ENCODE measurements around the gene CDCA5. TPM values are rescaled to one million over a fixed set of nuclear protein-coding genes. Genes with fewer than 3 reads are reported as not detected.

The CDCA5 gene
- polyA plus RNA-seq, 6 donors from 2014 or later = 0.11 to 1.00 (median 0.47) TPM; not detected in 1

GRCh38 chr11:65087216-65087615, 3.4 kb upstream of the CDCA5 start:
- DNase-seq (no peak), ATAC-seq (ENCODE audit: low read depth in 2 of 2) (no peak)

GRCh38 chr11:65086809-65087208, 3.0 kb upstream of the CDCA5 start:
- DNase-seq (no peak), ATAC-seq (ENCODE audit: low read depth in 2 of 2) (no peak)
- no peaks in the 10 kb centered on the region for H3K9me3 Mint-ChIP-seq
- no peaks in the 10 kb centered on the region for H3K27me3 Mint-ChIP-seq
- peak overlapping the region in 2 of 8 donors; percentile 36 to 73 for H3K4me3 Mint-ChIP-seq
- H3K27ac Mint-ChIP-seq = peak overlapping the region in 1 of 6 donors; percentile 85
- peaks cover 28 to 38% (median 34%) of the 10 kb centered on the region in 3 donors for H3K4me1 Mint-ChIP-seq
- H3K36me3 Mint-ChIP-seq = peaks cover 10 to 19% of the 10 kb centered on the region in 2 donors

More at GRCh38 chr11:65087216-65087615, 3.4 kb upstream of the CDCA5 start:
- Mint-ChIP-seq H3K4me1 (peaks cover 28 to 38% (median 34%) of the 10 kb centered on the region in 3 donors), H3K27me3 (no peaks in the 10 kb centered on the region), H3K36me3 (peaks cover 10 to 19% of the 10 kb centered on the region in 2 donors), H3K9me3 (no peaks in the 10 kb centered on the region), H3K27ac (peak overlapping the region in 1 of 6 donors; percentile 85), H3K4me3 (peak overlapping the region in 1 of 8 donors; percentile 36)

- DNase-seq (no peak), ATAC-seq (ENCODE audit: low read depth in 2 of 2) (no peak)
- no peaks in the 10 kb centered on the region for H3K27me3 Mint-ChIP-seq
- peaks cover 10 to 19% of the 10 kb centered on the region in 2 donors for H3K36me3 Mint-ChIP-seq
- peak overlapping the region; percentile 94 to 99 (median 96) for H3K4me3 Mint-ChIP-seq
- peaks cover 34 to 42% (median 35%) of the 10 kb centered on the region in 3 donors for H3K4me1 Mint-ChIP-seq
- peak overlapping the region in 5 of 6 donors; percentile 4 to 99 (median 69) for H3K27ac Mint-ChIP-seq
- H3K9me3 Mint-ChIP-seq = no peaks in the 10 kb centered on the region
Measured at GRCh38 chr11:65085446-65085845, 1.6 kb upstream of the CDCA5 start.

GRCh38 chr11:65084598-65085375, 947 bp upstream of the CDCA5 start:
- Mint-ChIP-seq H3K4me1 (peaks cover 34 to 42% (median 35%) of the 10 kb centered on the region in 3 donors), H3K4me3 (peak overlapping the region; percentile 94 to 99 (median 96)), H3K27ac (peak overlapping the region; percentile 94 to 99 (median 98)), H3K27me3 (no peaks in the 10 kb centered on the region), H3K36me3 (peaks cover 10 to 19% of the 10 kb centered on the region in 2 donors), H3K9me3 (no peaks in the 10 kb centered on the region)
- ATAC-seq (ENCODE audit: low read depth in 2 of 2) = peak; percentile 9 to 10
- DNase-seq = no peak

- ATAC-seq (ENCODE audit: low read depth in 2 of 2) (no peak), DNase-seq (no peak)
- H3K27ac Mint-ChIP-seq = peak overlapping the region; percentile 94 to 99 (median 98)
- H3K4me1 Mint-ChIP-seq = peaks cover 33 to 40% (median 37%) of the 10 kb centered on the region in 3 donors
- peaks cover 0 to 10% of the 10 kb centered on the region in 2 donors for H3K36me3 Mint-ChIP-seq
- H3K4me3 Mint-ChIP-seq = peak overlapping the region; percentile 94 to 99 (median 96)
- H3K27me3 Mint-ChIP-seq = no peaks in the 10 kb centered on the region
- H3K9me3 Mint-ChIP-seq = no peaks in the 10 kb centered on the region
Measured at GRCh38 chr11:65083134-65083833, 556 bp downstream of the CDCA5 start.

- no peaks in the 10 kb centered on the region for H3K27me3 Mint-ChIP-seq
- H3K4me3 Mint-ChIP-seq = peak overlapping the region in 1 of 8 donors; percentile 29
- H3K36me3 Mint-ChIP-seq = no peaks in the 10 kb centered on the region
- H3K27ac Mint-ChIP-seq = peak overlapping the region in 3 of 6 donors; percentile 16 to 66 (median 45)
- ATAC-seq (ENCODE audit: low read depth in 2 of 2) (no peak), DNase-seq (no peak)
- H3K9me3 Mint-ChIP-seq = no peaks in the 10 kb centered on the region
- H3K4me1 Mint-ChIP-seq = peaks cover 16 to 24% (median 17%) of the 10 kb centered on the region in 3 donors
Measured at GRCh38 chr11:65078786-65079342, 5.0 kb downstream of the CDCA5 start.

- peak overlapping the region in 1 of 8 donors; percentile 41 for H3K4me3 Mint-ChIP-seq
- H3K36me3 Mint-ChIP-seq = no peaks in the 10 kb centered on the region
- H3K4me1 Mint-ChIP-seq = peaks cover 9 to 17% (median 10%) of the 10 kb centered on the region in 3 donors
- no peaks in the 10 kb centered on the region for H3K27me3 Mint-ChIP-seq
- ATAC-seq (ENCODE audit: low read depth in 2 of 2) (peak; percentile 84 to 96), DNase-seq (peak; percentile 54)
- no peaks in the 10 kb centered on the region for H3K9me3 Mint-ChIP-seq
- peak overlapping the region in 3 of 6 donors; percentile 9 to 66 (median 45) for H3K27ac Mint-ChIP-seq
Measured at GRCh38 chr11:65078151-65078550, 5.7 kb downstream of the CDCA5 start.

- Mint-ChIP-seq H3K4me1 (peaks cover 5 to 16% (median 7%) of the 10 kb centered on the region in 3 donors), H3K27ac (peak overlapping the region in 1 of 6 donors; percentile 10), H3K4me3 (no peak overlapping the region), H3K36me3 (no peaks in the 10 kb centered on the region), H3K27me3 (no peaks in the 10 kb centered on the region), H3K9me3 (no peaks in the 10 kb centered on the region)
- ATAC-seq (ENCODE audit: low read depth in 2 of 2) (no peak), DNase-seq (no peak)
Measured at GRCh38 chr11:65077451-65077850, 6.4 kb downstream of the CDCA5 start.

GRCh38 chr11:65072631-65072966, 11.2 kb downstream of the CDCA5 start:
- Mint-ChIP-seq H3K4me1 (peaks cover 0 to 1% (median 0%) of the 10 kb centered on the region in 3 donors), H3K4me3 (no peak overlapping the region), H3K9me3 (no peaks in the 10 kb centered on the region), H3K27me3 (no peaks in the 10 kb centered on the region), H3K36me3 (no peaks in the 10 kb centered on the region), H3K27ac (no peak overlapping the region)
- DNase-seq (no peak), ATAC-seq (ENCODE audit: low read depth in 2 of 2) (no peak)

GRCh38 chr11:65071907-65072630, 11.8 kb downstream of the CDCA5 start:
- no peak for DNase-seq
- peak overlapping the region in 1 of 6 donors; percentile 78 for H3K27ac Mint-ChIP-seq
- H3K9me3 Mint-ChIP-seq = no peaks in the 10 kb centered on the region
- H3K36me3 Mint-ChIP-seq = no peaks in the 10 kb centered on the region
- no peaks in the 10 kb centered on the region for H3K27me3 Mint-ChIP-seq
- H3K4me1 Mint-ChIP-seq = peaks cover 0 to 1% (median 0%) of the 10 kb centered on the region in 3 donors
- no peak overlapping the region for H3K4me3 Mint-ChIP-seq
- ATAC-seq (ENCODE audit: low read depth in 2 of 2) = peak in 1 of 2 donors; percentile 30

- Mint-ChIP-seq H3K27me3 (no peaks in the 10 kb centered on the region), H3K27ac (no peak overlapping the region), H3K4me1 (peaks cover 0 to 1% (median 0%) of the 10 kb centered on the region in 3 donors), H3K9me3 (no peaks in the 10 kb centered on the region), H3K4me3 (no peak overlapping the region), H3K36me3 (no peaks in the 10 kb centered on the region)
- no peak for DNase-seq
- no peak for ATAC-seq (ENCODE audit: low read depth in 2 of 2)
Measured at GRCh38 chr11:65069217-65069616, 14.6 kb downstream of the CDCA5 start.

- Mint-ChIP-seq H3K27ac (no peak overlapping the region), H3K36me3 (no peaks in the 10 kb centered on the region)
Measured at GRCh38 chr11:65067446-65067845, 16.4 kb downstream of the CDCA5 start.

GRCh38 chr11:65066805-65067291, 17.0 kb downstream of the CDCA5 start:
- Mint-ChIP-seq H3K4me1 (peaks cover 5 to 9% (median 6%) of the 10 kb centered on the region in 3 donors), H3K27me3 (peaks cover 0 to 6% (median 0%) of the 10 kb centered on the region in 3 donors), H3K4me3 (no peak overlapping the region), H3K36me3 (no peaks in the 10 kb centered on the region), H3K9me3 (no peaks in the 10 kb centered on the region), H3K27ac (no peak overlapping the region)
- ATAC-seq (ENCODE audit: low read depth in 2 of 2) (no peak), DNase-seq (no peak)

More at GRCh38 chr11:65067446-65067845, 16.4 kb downstream of the CDCA5 start:
- Mint-ChIP-seq H3K4me3 (peak overlapping the region in 1 of 8 donors; percentile 15), H3K27me3 (peaks cover 0 to 6% (median 0%) of the 10 kb centered on the region in 3 donors), H3K4me1 (peaks cover under 1 to 5% (median 3%) of the 10 kb centered on the region in 3 donors), H3K9me3 (no peaks in the 10 kb centered on the region)
- DNase-seq (no peak), ATAC-seq (ENCODE audit: low read depth in 2 of 2) (no peak)
